Peyer's patch (tissue), 4 donors: ENCODE measurements around the gene BFSP2. TPM values are rescaled to one million over a fixed set of nuclear protein-coding genes. Genes with fewer than 3 reads are reported as not detected.
A peak's percentile ranks its signal among the peaks of the same experiment; 100 is the strongest.

ENCODE experiments used
- DNase-seq, 3 donors: peaks; one replicate each; pipeline ENCODE4 v3.0.0-alpha.2; 2017 to 2019
- H3K27ac ChIP-seq, 4 donors: fragments of 200-600 bp; sonication (generic); one replicate each; pipeline ENCODE4 v1.5.1; 2016 to 2019
- H3K27me3 ChIP-seq, 2 donors: fragments of 200-600 bp; sonication (generic); one replicate each; pipeline ENCODE4 v1.5.1; 2019
- H3K36me3 ChIP-seq, 3 donors: fragments of 200-600 bp; sonication (generic); one replicate each; pipeline ENCODE4 v1.5.1; 2016 to 2019
- H3K4me1 ChIP-seq, 4 donors: fragments of 200-600 bp; sonication (generic); one replicate each; pipeline ENCODE4 v1.5.1; 2016 to 2019
- H3K4me3 ChIP-seq, 4 donors: fragments of 200-600 bp; sonication (generic); 1 replicate in 3 of 4; 2 replicates in 1 of 4; pipeline ENCODE4 v1.5.1; 2016 to 2019; ENCODE audit warnings: mild to moderate bottlenecking in 1 of 4
- H3K9me3 ChIP-seq, 4 donors: fragments of 200-600 bp; sonication (generic); one replicate each; pipeline ENCODE4 v1.5.1; 2016 to 2019; ENCODE audit warnings: mild to moderate bottlenecking in 1 of 4
- POLR2A ChIP-seq, 2 donors: fragments of 450-650 bp; IDR thresholded peaks; one replicate each; pipeline ENCODE4 v1.5.1; 2017; ENCODE audit warnings: antibody characterized with exemption in 2 of 2, mild to moderate bottlenecking in 2 of 2, moderate library complexity in 2 of 2
- total RNA-seq, 4 donors: library from RNA; depleted of rRNA; stranded (reverse); fragments of >200 nt; gene quantifications; one replicate each; pipeline ENCODE4 v1.1.0, GENCODE V29; 2016
- TF ChIP-seq, protein P1 (sequence below), 6 experiments: fragments of 450-650 bp in 4 of 6; fragments of 200-600 bp in 2 of 6; sonication (generic) in 1 of 6; IDR thresholded peaks; one replicate each; pipeline ENCODE4 v1.5.1; 2017 to 2019; ENCODE audit warnings: antibody characterized with exemption in 6 of 6, mild to moderate bottlenecking in 3 of 6, moderate library complexity in 1 of 6

Gene BFSP2
- total RNA-seq, 4 donors from 2014 or later, result not detected

DNA sequence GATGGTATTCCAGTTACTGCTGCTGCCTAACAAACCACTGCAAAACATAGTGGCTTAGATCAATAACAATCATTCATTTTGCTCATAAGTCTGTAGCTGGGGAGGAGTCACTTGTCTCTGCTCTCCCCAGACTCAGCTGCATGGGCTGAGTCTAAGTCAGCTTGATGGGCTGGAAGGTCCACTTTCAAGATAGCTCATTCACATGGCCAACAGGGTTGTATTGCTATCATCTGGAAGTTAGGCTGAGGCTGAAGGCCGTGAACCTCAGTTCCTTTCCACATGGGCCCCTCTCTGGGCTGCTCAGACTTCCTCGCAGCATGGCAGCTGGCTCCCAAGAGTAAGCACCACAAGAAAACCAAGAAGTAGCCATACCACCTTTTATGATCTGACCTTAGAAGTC is 28.7 kb upstream of the BFSP2 start:
- TF ChIP-seq POLR2A (IDR thresholded peaks at IDR 0.05), result no peak
- H3K9me3 ChIP-seq, result no peaks in the 10 kb centered on the region
- H3K36me3 ChIP-seq, result no peaks in the 10 kb centered on the region
- H3K27me3 ChIP-seq, result no peaks in the 10 kb centered on the region
- H3K4me3 ChIP-seq, result no peak overlapping the region
- no peaks in the 10 kb centered on the region for H3K4me1 ChIP-seq
- no peak overlapping the region for H3K27ac ChIP-seq
- no peak for DNase-seq

GRCh38 chr3:133371676-133372075 is 28.2 kb upstream of the BFSP2 start:
- Histone ChIP-seq H3K27me3 (no peaks in the 10 kb centered on the region), H3K27ac (no peak overlapping the region), H3K36me3 (no peaks in the 10 kb centered on the region), H3K4me1 (no peaks in the 10 kb centered on the region), H3K9me3 (no peaks in the 10 kb centered on the region), H3K4me3 (no peak overlapping the region)
- TF ChIP-seq POLR2A (IDR thresholded peaks at IDR 0.05), result no peak
- TF ChIP-seq, protein P1, sequence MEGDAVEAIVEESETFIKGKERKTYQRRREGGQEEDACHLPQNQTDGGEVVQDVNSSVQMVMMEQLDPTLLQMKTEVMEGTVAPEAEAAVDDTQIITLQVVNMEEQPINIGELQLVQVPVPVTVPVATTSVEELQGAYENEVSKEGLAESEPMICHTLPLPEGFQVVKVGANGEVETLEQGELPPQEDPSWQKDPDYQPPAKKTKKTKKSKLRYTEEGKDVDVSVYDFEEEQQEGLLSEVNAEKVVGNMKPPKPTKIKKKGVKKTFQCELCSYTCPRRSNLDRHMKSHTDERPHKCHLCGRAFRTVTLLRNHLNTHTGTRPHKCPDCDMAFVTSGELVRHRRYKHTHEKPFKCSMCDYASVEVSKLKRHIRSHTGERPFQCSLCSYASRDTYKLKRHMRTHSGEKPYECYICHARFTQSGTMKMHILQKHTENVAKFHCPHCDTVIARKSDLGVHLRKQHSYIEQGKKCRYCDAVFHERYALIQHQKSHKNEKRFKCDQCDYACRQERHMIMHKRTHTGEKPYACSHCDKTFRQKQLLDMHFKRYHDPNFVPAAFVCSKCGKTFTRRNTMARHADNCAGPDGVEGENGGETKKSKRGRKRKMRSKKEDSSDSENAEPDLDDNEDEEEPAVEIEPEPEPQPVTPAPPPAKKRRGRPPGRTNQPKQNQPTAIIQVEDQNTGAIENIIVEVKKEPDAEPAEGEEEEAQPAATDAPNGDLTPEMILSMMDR (IDR thresholded peaks at IDR 0.05), result no peak
- DNase-seq, result no peak

DNA sequence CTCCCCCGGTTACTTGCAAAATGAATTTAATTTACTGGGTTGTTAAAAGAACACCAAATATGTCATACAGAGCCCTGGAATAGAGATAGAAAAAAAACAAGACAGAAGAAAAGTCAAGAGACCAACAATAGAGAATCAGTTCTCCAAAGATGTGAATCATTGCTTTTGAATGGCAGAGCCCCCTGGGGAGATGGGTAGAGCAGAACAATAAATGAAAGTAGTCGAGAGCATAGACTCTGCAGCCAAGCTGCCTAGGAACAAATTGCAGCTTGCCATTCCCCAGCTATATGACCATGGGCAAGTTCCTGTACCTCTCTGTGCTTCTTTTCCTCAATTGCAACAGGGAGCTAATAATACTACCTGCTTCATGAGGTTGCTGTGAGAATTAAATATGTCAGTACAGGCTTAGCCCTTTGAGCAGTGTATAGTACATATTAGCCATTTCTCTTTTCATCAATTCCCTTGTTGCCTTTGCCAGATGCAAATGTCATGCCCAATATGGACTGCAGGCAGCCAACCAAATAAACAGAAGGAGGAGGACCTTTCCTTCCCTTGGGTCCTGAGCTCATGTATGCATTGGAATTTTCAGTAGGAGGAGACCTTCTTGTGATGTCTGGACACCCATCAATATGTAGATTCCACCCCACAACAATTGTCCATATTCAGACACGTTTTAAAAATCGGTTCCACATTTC is 25.0 kb upstream of the BFSP2 start:
- DNase-seq, result no peak
- no peaks in the 10 kb centered on the region for H3K9me3 ChIP-seq
- TF ChIP-seq, protein P1 (IDR thresholded peaks at IDR 0.05), result no peak
- TF ChIP-seq POLR2A (IDR thresholded peaks at IDR 0.05), result no peak

GRCh38 chr3:133375403-133375745 is 24.5 kb upstream of the BFSP2 start:
- no peak for DNase-seq
- Histone ChIP-seq H3K27ac (no peak overlapping the region), H3K9me3 (no peaks in the 10 kb centered on the region), H3K4me1 (no peaks in the 10 kb centered on the region), H3K4me3 (no peak overlapping the region), H3K36me3 (no peaks in the 10 kb centered on the region), H3K27me3 (no peaks in the 10 kb centered on the region)
- no peak for TF ChIP-seq POLR2A (IDR thresholded peaks at IDR 0.05)
- TF ChIP-seq, protein P1 (IDR thresholded peaks at IDR 0.05), result no peak

More for the DNA sequence above, 25.0 kb upstream of the BFSP2 start:
- no peak overlapping the region for H3K4me3 ChIP-seq
- H3K36me3 ChIP-seq, result no peaks in the 10 kb centered on the region
- no peaks in the 10 kb centered on the region for H3K27me3 ChIP-seq
- H3K27ac ChIP-seq, result no peak overlapping the region
- no peaks in the 10 kb centered on the region for H3K4me1 ChIP-seq

GRCh38 chr3:133376810-133377209 is 23.0 kb upstream of the BFSP2 start:
- no peak for TF ChIP-seq POLR2A (IDR thresholded peaks at IDR 0.05)
- TF ChIP-seq, protein P1 (IDR thresholded peaks at IDR 0.05), result no peak
- no peaks in the 10 kb centered on the region for H3K9me3 ChIP-seq
- H3K27ac ChIP-seq, result no peak overlapping the region
- H3K4me1 ChIP-seq, result no peaks in the 10 kb centered on the region
- H3K4me3 ChIP-seq, result no peak overlapping the region
- H3K36me3 ChIP-seq, result no peaks in the 10 kb centered on the region
- no peak for DNase-seq
- no peaks in the 10 kb centered on the region for H3K27me3 ChIP-seq

DNA sequence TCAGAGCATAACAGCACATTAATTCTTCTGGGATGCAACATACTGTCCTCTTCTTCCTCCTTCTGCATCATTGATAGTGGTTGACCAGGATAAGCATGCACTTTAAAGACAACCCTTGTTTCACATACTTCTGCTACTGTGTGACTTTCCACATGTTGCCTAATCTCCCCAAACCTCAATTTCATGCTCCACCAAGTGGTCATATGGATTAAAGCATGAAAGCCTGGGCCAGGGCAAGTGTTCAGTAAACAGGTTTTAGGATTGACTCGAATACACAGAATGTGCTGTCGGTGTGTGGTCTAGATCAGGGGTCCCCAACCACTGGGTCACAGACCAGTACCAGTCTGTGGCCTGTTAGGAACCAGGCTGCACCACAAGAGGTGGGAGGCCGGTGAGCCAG is 22.5 kb upstream of the BFSP2 start:
- Histone ChIP-seq H3K27ac (no peak overlapping the region), H3K36me3 (no peaks in the 10 kb centered on the region), H3K9me3 (no peaks in the 10 kb centered on the region), H3K4me1 (no peaks in the 10 kb centered on the region), H3K4me3 (no peak overlapping the region), H3K27me3 (no peaks in the 10 kb centered on the region)
- no peak for DNase-seq
- TF ChIP-seq, protein P1 (IDR thresholded peaks at IDR 0.05), result peak in 3 of 6 experiments; percentile 6 to 27 (median 17)
- TF ChIP-seq POLR2A (IDR thresholded peaks at IDR 0.05), result no peak
